Hepatic stellate cell (primary cell): ENCODE data around the gene KL.

Experiments used
- DNase-seq: peaks from one replicate; pipeline ENCODE4 v3.0.0; 2011; ENCODE audit warnings: low spot score

Gene KL

GRCh38 chr13:33016414-33017322 is at the start of gene KL:
KL (plus strand) TSS chr13:33016423; CDS start chr13:33016441, 18 bp downstream.
- peak; percentile 17 for DNase-seq

DNA sequence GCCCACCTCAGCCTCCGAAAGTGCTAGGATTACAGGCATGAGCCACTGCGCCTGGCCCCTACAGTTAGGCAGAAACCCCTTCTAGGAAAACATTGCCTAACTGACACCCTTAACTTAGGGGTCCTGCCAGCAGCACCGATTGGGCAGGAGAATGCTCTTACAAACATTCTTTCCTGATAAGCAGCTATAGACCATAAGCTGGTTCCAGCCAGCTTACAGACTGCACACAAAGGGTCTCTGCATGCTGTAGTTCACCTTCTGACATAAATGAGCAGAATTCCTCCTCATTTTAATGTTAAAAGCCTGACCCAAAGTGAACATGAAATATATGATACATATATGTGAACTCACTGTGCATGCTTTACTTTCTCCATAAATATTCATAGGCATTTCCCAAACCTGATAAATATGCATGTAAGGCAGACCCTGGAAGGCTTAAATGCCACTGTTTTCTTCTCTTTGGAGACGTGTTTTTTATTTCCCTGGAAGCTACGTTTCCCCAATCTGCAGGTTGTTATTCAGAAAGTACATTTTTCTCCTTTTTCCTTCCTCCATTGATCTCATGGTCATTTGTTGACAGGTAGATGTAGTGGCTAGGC is 48.5 kb upstream of the KL start:
- DNase-seq, result no peak

DNA sequence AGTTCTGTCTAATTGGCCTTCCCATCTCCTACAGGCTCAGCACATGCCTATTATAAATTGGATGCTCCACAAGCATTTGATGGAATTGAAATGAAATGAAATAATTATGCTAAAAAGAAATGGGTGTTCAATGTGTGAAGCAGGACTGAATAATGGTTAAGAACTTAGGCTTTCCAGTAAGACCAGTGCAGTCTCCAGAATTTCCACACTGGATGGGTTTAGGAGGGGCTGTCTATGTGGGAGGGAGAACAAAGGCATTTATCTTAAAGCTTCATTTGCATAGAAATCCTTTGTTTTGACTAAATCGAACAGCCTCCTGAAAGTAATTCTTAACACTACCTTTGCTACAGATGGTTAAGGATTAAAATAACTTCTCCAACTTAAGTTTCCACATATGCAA is 47.9 kb upstream of the KL start:
- no peak for DNase-seq

DNA sequence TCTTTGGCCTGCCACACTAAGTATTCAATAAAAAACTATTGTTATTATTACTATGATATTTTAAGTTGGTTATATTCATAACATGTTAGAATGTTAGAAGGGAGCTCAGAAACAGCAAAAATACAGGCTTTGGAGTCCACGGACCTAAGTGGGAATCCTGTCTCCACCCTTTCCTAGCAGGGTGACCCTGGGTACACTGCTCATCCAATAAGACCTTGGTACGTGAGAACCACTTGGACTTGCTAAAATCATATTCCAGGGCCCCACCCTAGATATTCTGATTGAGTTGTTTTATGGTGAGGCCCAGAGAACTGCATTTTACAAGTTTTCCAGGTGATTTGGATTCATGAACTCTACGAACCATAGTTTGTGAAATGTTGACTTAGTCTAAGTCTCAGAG is 47.4 kb upstream of the KL start:
- DNase-seq, result no peak

DNA sequence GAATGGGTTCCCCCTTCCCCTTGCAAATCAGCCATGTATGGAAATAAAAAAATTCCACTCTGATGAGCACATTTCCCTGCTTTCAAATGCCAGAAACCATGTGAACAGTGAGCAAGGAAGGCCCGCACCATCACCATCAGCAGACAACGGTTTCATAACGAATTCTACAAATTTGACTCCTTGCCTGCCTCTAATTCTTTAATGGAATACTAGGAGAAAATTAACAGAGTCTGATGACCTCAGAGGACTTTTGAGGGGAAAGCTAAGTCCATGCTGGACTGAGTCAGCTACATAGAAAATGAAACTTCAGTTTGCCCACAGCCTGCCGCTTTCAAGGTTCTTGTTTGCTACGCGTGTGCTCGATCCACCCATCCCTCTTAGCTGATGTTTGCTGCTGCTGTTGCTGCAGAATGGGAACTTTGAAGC is 46.7 kb upstream of the KL start:
- DNase-seq, result peak; percentile 53

DNA sequence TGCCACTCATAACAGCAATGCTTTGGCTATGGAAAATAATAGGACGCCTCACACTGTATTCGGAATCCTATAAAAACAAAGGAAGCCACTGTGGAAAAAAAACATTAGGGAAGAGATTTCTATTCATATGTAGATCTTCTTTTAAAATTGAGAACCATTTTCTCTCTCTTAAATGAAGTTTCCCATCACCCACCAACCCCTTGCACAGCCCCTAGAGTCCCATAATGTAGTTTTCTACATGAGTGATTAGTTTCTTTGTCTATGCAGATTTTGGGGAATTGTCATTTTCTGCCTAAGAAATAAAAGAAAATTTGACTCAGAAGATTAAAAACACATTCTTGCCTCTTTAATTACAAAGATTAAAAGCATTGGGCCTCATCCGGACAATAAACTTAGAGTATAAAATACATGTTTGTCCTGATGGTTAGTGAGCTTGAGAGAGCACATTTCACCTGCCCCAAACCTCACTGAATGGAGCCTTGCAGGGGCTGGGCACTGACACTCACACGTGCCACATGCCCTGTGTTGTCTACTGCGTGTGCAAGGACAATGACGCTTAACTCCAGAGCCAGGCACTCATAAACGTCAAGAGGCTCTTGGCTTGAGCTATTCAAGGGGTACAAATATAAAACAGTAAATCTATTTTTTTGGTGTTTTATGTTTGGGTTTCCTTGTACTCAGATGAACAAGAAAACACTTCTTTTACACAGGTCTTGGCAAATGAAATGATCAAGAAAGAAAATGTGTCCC is 40.0 kb upstream of the KL start:
- no peak for DNase-seq

- DNase-seq, result no peak
Observed at GRCh38 chr13:32976912-32977311, 39.3 kb upstream of the KL start.

DNA sequence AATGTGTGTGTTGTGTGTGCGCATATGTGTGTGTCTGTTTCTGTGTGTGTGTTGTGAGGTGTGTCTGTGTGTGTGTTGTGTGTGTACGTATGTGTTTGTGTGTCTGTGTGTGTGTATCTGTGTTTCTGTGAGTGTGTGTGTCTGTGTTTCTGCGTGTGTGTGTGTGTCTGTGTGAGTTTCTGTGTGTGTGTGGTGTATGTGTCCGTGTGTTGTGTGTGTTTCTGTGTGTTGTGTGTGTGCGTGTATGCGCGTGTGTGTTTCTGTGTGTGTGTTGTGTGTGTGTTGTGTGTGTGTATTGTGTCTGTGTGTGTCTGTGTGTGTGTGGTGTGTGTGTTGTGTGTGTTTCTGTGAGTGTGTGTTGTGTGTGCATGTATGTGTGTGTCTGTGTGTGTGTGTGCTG is 38.9 kb upstream of the KL start:
- no peak for DNase-seq

DNA sequence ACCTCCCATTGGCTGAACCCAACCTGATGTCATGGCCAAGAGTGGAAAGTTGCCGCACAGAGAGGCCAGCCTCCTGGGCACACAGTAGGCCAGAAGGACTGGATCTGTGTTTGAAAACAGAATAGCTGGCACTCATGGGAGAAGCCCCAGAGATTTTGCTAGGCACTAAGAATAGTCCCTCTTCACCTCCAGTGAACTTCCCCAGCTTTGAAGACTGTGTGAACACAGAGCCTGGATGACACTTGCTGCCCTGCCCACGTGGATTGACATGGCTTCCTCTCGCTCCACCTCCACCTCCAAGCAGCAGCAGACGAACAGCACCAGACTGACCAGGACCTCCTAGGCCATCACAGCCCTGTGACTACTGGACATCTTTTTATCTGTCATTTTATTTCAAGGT is 37.9 kb upstream of the KL start:
- DNase-seq, result no peak

DNA sequence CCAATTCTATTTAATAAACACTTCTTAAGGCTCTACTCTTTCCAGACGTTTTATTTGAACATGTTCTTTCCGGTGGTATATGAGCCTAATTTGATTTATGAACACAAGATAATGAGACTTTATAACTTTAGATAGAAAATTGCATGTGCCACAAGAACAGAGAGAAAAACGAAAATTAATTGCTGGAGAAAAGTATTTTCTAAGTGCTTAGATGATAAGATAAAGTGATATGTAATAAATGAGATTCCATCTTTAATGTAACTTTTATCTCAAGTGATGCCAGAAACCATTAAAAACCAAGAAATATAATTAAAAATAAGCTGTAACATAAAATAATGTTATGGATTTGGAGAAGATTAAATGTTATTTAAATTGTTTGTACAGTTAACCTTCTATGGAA is 33.2 kb upstream of the KL start:
- DNase-seq, result no peak

DNA sequence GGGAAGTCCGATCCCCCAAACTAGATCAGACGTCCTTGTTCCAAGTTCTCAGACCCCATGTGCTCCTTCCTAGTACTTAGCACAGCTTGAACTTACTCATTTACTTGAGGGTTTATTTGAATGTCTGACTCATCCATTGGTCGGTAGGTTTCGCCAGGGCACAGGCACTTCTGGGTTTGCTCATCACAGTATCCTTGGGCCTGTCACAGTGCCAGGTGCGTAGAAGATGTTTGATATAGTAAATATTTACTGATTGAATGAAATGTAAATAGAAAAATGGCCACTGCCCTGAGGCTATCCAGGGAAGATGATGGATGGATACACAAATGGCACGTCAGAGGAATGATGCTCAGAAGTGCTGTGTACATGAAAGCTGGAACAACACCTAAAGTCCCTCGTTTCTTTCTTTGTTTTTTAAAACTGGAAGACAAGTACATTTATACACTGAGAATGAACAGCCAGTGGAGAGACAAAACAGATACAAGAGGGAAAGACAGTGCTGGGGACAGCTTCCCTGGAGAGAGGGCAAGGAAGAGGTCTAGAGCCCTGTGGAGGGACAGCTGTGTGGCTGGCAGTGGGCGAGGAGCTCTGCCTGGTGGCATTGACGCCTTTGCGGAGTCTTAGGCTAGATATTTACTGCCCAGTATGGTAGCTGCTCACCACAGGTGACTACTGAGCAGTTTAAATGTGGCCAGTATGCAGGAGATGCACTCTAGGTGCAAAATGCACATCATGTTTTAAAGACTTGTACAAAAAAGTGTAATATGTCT is 31.2 kb upstream of the KL start:
- no peak for DNase-seq

- no peak for DNase-seq
Observed at GRCh38 chr13:32986552-32986951, 29.7 kb upstream of the KL start.

GRCh38 chr13:32987462-32987861 is 28.8 kb upstream of the KL start:
- no peak for DNase-seq

DNA sequence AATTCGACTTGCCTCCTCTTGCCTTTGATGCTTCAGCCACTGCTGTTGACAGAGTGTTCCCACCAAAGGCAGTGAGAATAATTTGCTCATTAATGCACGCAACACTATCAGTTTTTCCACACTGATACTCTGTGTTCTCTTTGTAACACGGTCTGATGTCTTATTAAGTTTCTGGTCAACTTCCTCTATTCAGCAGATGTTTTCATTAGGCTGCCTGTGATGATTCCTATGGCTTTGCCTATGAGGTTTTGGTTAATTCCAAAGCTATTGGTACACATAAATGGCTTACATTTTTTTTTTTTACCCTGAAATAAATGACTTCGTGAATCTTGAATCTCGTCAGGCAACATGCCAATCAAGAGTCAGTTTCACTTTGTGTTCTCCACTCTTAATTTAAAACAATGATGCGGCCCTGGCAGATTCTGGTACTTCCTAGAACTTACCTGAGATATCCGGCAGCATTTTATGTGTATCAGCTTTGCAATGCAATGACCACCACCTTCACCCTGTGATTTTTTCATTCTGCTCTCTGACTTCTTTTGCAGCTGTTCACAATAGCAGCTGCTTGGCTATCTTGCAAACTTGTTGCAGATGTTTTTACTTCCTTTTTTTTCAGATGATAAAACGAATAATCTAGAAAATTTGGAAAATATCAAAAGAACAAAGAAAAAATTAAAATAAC is 27.5 kb upstream of the KL start:
- no peak for DNase-seq

DNA sequence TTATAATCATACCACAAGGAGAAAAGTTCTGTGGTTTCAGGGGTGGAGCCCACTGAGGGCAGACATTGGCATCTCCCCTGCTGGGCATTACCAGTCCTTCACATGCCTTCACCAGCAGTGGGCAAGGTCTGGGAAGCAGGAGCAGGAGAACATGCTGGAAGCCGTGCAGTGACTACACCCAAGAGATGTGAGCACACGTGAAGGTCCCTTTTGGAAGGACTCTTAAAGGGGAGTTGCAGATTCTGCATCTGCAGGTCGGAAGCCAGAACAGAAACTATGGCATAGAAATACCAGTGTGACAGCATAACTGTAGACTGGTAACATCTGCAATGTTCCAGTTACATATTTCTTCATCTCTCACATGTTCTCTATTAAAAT is 26.9 kb upstream of the KL start:
- no peak for DNase-seq

DNA sequence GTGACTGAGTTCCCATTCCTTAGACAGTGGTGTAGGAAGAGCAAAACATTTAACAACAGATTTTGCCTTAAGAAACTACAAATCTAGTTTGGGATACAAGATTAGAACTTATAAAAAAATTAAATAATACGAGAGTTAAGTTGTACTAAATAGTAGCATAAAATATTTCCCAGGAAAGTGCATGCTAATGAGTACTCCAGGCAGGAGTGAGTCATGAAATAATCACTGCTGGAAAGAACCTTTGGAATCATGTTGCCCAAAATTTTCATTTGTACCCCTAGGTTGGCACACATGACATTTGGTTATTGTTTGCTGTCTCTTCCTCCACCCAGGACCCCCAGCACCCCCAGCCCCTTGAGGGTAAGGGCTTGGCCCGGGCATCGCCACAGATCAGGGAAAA is 26.3 kb upstream of the KL start:
- DNase-seq, result no peak

- DNase-seq, result no peak
Observed at GRCh38 chr13:32993145-32993544, 23.1 kb upstream of the KL start.

DNA sequence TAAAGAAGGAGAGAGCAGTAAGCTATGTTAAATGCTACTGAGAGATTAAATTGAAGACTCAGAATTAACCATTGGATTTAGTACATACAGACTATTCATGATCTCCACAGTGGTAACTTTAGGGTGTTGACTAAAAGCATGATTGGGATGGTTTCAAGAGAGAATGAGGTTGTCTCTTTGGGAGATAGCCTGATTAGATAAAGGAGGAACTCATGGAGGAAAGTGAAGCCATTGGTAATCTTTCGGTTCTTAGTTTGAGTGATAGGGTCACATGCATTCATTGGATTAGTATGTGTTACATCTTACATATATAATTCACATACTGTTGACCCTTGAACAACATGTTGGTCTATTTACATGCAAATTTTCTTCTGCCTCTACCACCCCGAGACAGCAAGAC is 18.8 kb upstream of the KL start:
- DNase-seq, result no peak

GRCh38 chr13:32998966-32999365 is 17.3 kb upstream of the KL start:
- no peak for DNase-seq

DNA sequence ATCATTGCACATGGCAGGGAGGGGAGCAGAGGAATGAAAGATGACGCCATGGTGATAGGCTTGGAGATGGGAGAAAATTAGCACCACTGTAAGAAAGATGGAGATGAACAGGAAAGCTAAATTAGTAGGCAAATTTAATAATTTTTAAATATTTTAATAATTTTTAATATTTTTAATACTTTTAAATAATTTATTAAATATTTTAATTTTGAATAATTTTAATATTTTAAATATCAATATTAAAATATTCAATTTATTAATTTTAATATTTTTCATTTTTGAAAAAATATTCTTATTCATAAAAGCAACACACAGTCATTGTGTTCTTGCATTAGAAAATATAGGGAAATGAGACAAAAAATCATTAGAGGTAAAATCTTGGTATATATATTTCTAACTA is 15.9 kb upstream of the KL start:
- no peak for DNase-seq

DNA sequence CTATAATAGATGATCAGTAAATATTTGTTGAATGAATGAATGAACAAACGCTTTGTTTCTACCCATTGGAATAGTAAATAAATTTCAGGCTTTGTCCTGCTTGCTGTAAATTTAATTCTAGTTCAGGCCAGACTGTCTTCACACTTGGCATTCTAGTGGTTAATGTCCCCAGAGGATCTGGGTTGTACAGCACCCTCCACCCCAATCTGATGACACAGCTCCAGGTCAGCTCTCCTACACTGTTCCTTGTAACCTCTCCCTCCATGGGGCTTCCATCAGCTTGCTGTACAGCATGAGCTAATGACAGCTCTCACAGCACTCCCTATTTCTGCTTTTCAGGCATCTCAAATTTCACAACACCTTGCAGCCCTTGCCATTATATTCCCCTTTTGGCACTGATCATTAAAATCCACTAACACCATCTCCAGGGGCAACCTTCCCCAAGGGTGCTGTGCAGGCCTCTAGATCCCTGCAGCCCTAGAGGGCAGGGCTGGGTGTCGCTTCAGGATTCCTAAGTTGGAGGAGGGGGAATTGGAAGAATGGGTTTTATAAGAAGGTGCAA is 12.7 kb upstream of the KL start:
- DNase-seq, result no peak
